Right kidney (tissue), 1 donor: ENCODE data around the gene STK25.
"Not testable (repeated sequence)": the region's sequence is repeated elsewhere in the genome, so short reads cannot be mapped to it uniquely, and the experiment has no call there.

Source experiments
- DNase-seq: peaks from one replicate; pipeline ENCODE4 v3.0.0-alpha.2; 2016

STK25 gene

GRCh38 chr2:241466230-241466629 lies 42.2 kb downstream of the STK25 start:
- no peak for DNase-seq

GRCh38 chr2:241465543-241465942 lies 42.8 kb downstream of the STK25 start:
- no peak for DNase-seq

- no peak for DNase-seq
Observed at GRCh38 chr2:241463276-241464135, 44.9 kb downstream of the STK25 start.

- no peak for DNase-seq
Observed at GRCh38 chr2:241461693-241462677, 46.4 kb downstream of the STK25 start.

- DNase-seq: no peak
Observed at GRCh38 chr2:241460631-241461030, 47.8 kb downstream of the STK25 start.

- DNase-seq: no peak
Observed at GRCh38 chr2:241459520-241459919, 48.9 kb downstream of the STK25 start.

- DNase-seq: no peak
Observed at GRCh38 chr2:241458687-241459086, 49.7 kb downstream of the STK25 start.

- DNase-seq: no peak
Observed at GRCh38 chr2:241456546-241456945, 51.8 kb downstream of the STK25 start.

- DNase-seq: no peak
Observed at GRCh38 chr2:241454837-241455485, 53.4 kb downstream of the STK25 start.

GRCh38 chr2:241453919-241454318 lies 54.5 kb downstream of the STK25 start:
- DNase-seq: not testable (repeated sequence)

- no peak for DNase-seq
Observed at GRCh38 chr2:241451840-241452506, 56.4 kb downstream of the STK25 start.

GRCh38 chr2:241450092-241450491 lies 58.3 kb downstream of the STK25 start:
- DNase-seq: not testable (repeated sequence)

GRCh38 chr2:241445426-241445825 lies 63.0 kb downstream of the STK25 start:
- DNase-seq: no peak

- DNase-seq: no peak
Observed at GRCh38 chr2:241443486-241444223, 64.7 kb downstream of the STK25 start.
